IMR-90 (cell line): ENCODE measurements around the gene CAB39. TPM values are rescaled to one million over a fixed set of nuclear protein-coding genes. Genes with fewer than 3 reads are reported as not detected.

ENCODE experiments used
- ATAC-seq: fragments of 200-7000 bp; cut with Tn5 transposase; 2 replicates; pipeline ENCODE4 v1.9.1; 2020; ENCODE audit warnings: low read depth, mild to moderate bottlenecking, moderate library complexity
- BruUV-seq: library from RNA; stranded (reverse); fragments of 400-500 nt; replicated peaks from 2 replicates; lab custom pipeline; 2021; lab: Mats Ljungman, UMichigan
- CTCF ChIA-PET: fragments of 300-600 bp; formaldehyde crosslinking; extraction: SDS; loops from one replicate; lab custom pipeline; 2021; ENCODE audit warnings: antibody characterized with exemption; lab: Yijun Ruan, JAX
- POLR2A ChIA-PET: fragments of 300-600 bp; sonication (Branson Sonifier 250); formaldehyde crosslinking; loops from one replicate; lab custom pipeline; 2022; ENCODE audit warnings: antibody characterized with exemption; ENCODE audit not compliant: unreplicated experiment; lab: Charles Lee
- DNase-seq: peaks from one replicate; pipeline ENCODE4 v3.0.0; 2013
- H2AFZ ChIP-seq: replicated peaks from 2 replicates; pipeline ENCODE3; 2013; ENCODE audit warnings: low read length, mild to moderate bottlenecking; ENCODE audit not compliant: poor library complexity
- H2AK5ac ChIP-seq: 2 replicates; pipeline ENCODE4 v1.6.1; 2013; ENCODE audit warnings: low read depth, low read length, inconsistent platforms
- H2AK9ac ChIP-seq: replicated peaks from 2 replicates; pipeline ENCODE3; 2013; ENCODE audit warnings: mild to moderate bottlenecking, low read depth, low read length, moderate library complexity; ENCODE audit not compliant: poor library complexity
- H2BK120ac ChIP-seq: 2 replicates; pipeline ENCODE4 v1.6.1; 2013; ENCODE audit warnings: low read depth, low read length, inconsistent platforms
- H2BK15ac ChIP-seq: 3 replicates; pipeline ENCODE4 v1.6.1; 2013; ENCODE audit warnings: low read depth, low read length, inconsistent platforms
- H2BK20ac ChIP-seq: 2 replicates; pipeline ENCODE4 v1.6.1; 2013; ENCODE audit warnings: low read depth, mild to moderate bottlenecking, inconsistent platforms, low read length, moderate library complexity
- H2BK5ac ChIP-seq: 2 replicates; pipeline ENCODE4 v1.6.1; 2013; ENCODE audit warnings: mild to moderate bottlenecking, low read depth, low read length, inconsistent platforms; ENCODE audit not compliant: poor library complexity, severe bottlenecking
- H3K14ac ChIP-seq: replicated peaks from 2 replicates; pipeline ENCODE4 v1.6.1; 2013; ENCODE audit warnings: low read depth, low read length, inconsistent platforms
- H3K18ac ChIP-seq: 2 replicates; pipeline ENCODE4 v1.6.1; 2013; ENCODE audit warnings: low read depth, low read length, control low read depth
- H3K23ac ChIP-seq: 2 replicates; pipeline ENCODE4 v1.6.1; 2013; ENCODE audit warnings: low read depth, low read length, inconsistent platforms
- H3K27ac ChIP-seq: 2 replicates; pipeline ENCODE4 v1.5.1; 2013; ENCODE audit warnings: mild to moderate bottlenecking, control low read depth, low read length; ENCODE audit not compliant: insufficient read depth
- H3K27me3 ChIP-seq: 2 replicates; pipeline ENCODE4 v1.6.1; 2013; ENCODE audit warnings: low read length; ENCODE audit not compliant: control insufficient read depth, insufficient read depth
- H3K36me3 ChIP-seq: 2 replicates; pipeline ENCODE4 v1.6.1; 2013; ENCODE audit warnings: low read length, mixed read lengths; ENCODE audit not compliant: control insufficient read depth, insufficient read depth
- H3K4ac ChIP-seq: 2 replicates; pipeline ENCODE4 v1.6.1; 2013; ENCODE audit warnings: low read depth, low read length, inconsistent platforms
- H3K4me1 ChIP-seq: 2 replicates; pipeline ENCODE4 v1.6.1; 2013; ENCODE audit warnings: low read length, mixed read lengths; ENCODE audit not compliant: control insufficient read depth, insufficient read depth
- H3K4me2 ChIP-seq: 2 replicates; pipeline ENCODE4 v1.6.1; 2013; ENCODE audit warnings: low read depth, mild to moderate bottlenecking, control low read depth, low read length, moderate library complexity
- H3K4me3 ChIP-seq: 2 replicates; pipeline ENCODE4 v1.5.1; 2013; ENCODE audit warnings: low read depth, mild to moderate bottlenecking, control low read depth, low read length, moderate library complexity; ENCODE audit not compliant: insufficient read depth
- H3K56ac ChIP-seq: 2 replicates; pipeline ENCODE4 v1.6.1; 2013; ENCODE audit warnings: low read length, inconsistent platforms; ENCODE audit not compliant: insufficient read depth; ENCODE audit errors: extremely low read depth
- H3K79me1 ChIP-seq, 2 experiments: 2 replicates each; pipeline ENCODE4 v1.6.1; 2013; ENCODE audit warnings: low read length in 2 of 2, inconsistent platforms in 1 of 2, low read depth in 1 of 2
- H3K9ac ChIP-seq: 2 replicates; pipeline ENCODE4 v1.6.1; 2013; ENCODE audit warnings: low read depth, low read length, control low read depth
- H3K9me1 ChIP-seq: 2 replicates; pipeline ENCODE4 v1.6.1; 2013; ENCODE audit warnings: low read length, inconsistent platforms; ENCODE audit not compliant: insufficient read depth
- H3K9me3 ChIP-seq: 2 replicates; pipeline ENCODE4 v1.6.1; 2013; ENCODE audit warnings: low read length; ENCODE audit not compliant: control insufficient read depth, insufficient read depth
- H4K20me1 ChIP-seq: 2 replicates; pipeline ENCODE4 v1.6.1; 2013; ENCODE audit warnings: low read length, inconsistent platforms; ENCODE audit not compliant: insufficient read depth
- H4K5ac ChIP-seq: 2 replicates; pipeline ENCODE4 v1.6.1; 2013; ENCODE audit warnings: mild to moderate bottlenecking, low read depth, low read length, control low read depth
- H4K8ac ChIP-seq, 2 experiments: 2 replicates each; pipeline ENCODE4 v1.6.1; 2013; ENCODE audit warnings: low read depth in 2 of 2, low read length in 2 of 2, control low read depth in 1 of 2, inconsistent platforms in 1 of 2
- H4K91ac ChIP-seq: 2 replicates; pipeline ENCODE4 v1.6.1; 2013; ENCODE audit warnings: low read depth, low read length, inconsistent platforms; ENCODE audit not compliant: insufficient read depth
- CEBPB ChIP-seq: IDR thresholded peaks from 2 replicates; pipeline ENCODE4 v1.6.1; 2012; ENCODE audit warnings: low read depth, low read length, improper control_type of control experiment
- MAFK ChIP-seq: IDR thresholded peaks from 2 replicates; pipeline ENCODE4 v1.6.1; 2012; ENCODE audit warnings: low read depth, low read length, improper control_type of control experiment
- NFE2L2 ChIP-seq: fragments of 150-350 bp; IDR thresholded peaks from 2 replicates; pipeline ENCODE4 v1.6.1; 2016; ENCODE audit warnings: low read depth, mild to moderate bottlenecking, low read length
- WGBS, 2 experiments: methylation state at CpG; one replicate each; pipeline versions ENCODE4 v1.1.5 to v1.1.7; 2013; ENCODE audit warnings: missing lambda C conversion rate in 2 of 2; ENCODE audit not compliant: insufficient read length in 1 of 2; ENCODE audit errors: extremely low coverage in 2 of 2; 5-methylcytosine and 5-hydroxymethylcytosine counted together
- dilution Hi-C: fragments of 300-500 bp; cut with HindIII; formaldehyde crosslinking; loops from one replicate; pipeline ENCODE4 v1.14.3; 2018; ENCODE audit warnings: low sequenced_read_pairs; ENCODE audit not compliant: unreplicated experiment
- in situ Hi-C: fragments of 300-500 bp; cut with MboI; formaldehyde crosslinking; loops from 3 replicates; pipeline ENCODE4 v1.14.3; 2019; ENCODE audit warnings: low sequenced_read_pairs, inconsistent platforms, mixed read lengths
- intact Hi-C: fragments of 100-400 bp; cut with micrococcal nuclease; formaldehyde crosslinking; loops from 2 replicates; pipeline ENCODE4 v1.10.0; 2022
- polyA plus RNA-seq, 3 experiments: library from polyadenylated mRNA; depleted of rRNA; stranded (reverse); fragments of >200 nt; gene quantifications; 2 replicates each; pipeline ENCODE4 v1.2.3, GENCODE V29; 2012; ENCODE audit warnings: low replicate concordance in 1 of 3
- total RNA-seq: library from RNA; depleted of rRNA; stranded (reverse); fragments of >200 nt; gene quantifications from 2 replicates; pipeline ENCODE4 v1.2.3, GENCODE V29; 2012

CAB39 gene
- total and polyA plus RNA-seq, 2 of the 4 experiments (the other 2 are of a cell fraction): 38.2 to 71.7 TPM

DNA sequence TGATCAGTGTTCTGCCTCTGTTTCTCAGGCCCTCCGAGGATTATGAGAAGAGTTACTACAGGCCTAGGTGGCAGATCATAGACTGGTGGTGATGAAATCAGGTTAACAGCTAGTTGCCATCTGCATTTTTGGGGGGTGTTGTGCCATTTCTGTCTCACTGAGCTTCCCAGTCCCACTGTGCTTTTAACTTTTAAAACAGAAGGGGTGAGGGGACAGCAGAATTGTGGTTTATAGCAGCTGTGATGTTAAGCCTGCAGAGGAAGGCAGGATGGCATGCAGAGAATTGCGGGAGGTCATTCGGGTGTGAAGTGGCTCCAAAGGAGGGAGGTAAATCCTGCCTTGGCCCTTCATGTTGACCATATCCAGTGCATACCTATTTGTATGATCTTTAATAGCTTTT, 5.0 kb downstream of the CAB39 start:
- H3K9ac ChIP-seq: no peak overlapping the region
- H2BK15ac ChIP-seq: no peak overlapping the region
- no peak overlapping the region for H2AK9ac ChIP-seq
- H3K14ac ChIP-seq: peak overlapping the region; percentile 48
- H4K91ac ChIP-seq: no peak overlapping the region
- H2AK5ac ChIP-seq: no peak overlapping the region
- H2BK20ac ChIP-seq: no peak overlapping the region
- in situ Hi-C loops (loop anchor here (5.0 kb wide), 1 partner anchor 90 kb away; no protein-coding TSS in a partner anchor), dilution Hi-C loops (no loop called here), intact Hi-C loops (loop anchor here (5.0 kb wide), 1 partner anchor 40 kb away; no protein-coding TSS in a partner anchor)
- no peak overlapping the region for H4K5ac ChIP-seq
- 0 out of 4 replicates have a peak overlapping the region, but pooled peaks of 1 of the 2 experiments have one; percentile 14 for H4K8ac ChIP-seq
- no peak overlapping the region for H3K27ac ChIP-seq
- no peak overlapping the region for H3K4me3 ChIP-seq
- WGBS, 2 experiments: 83% methylated on average over 1 of the region's 3 CpGs; no CpG with 5 or more reads in 1 of the 2 experiments
- H2BK120ac ChIP-seq: no peak overlapping the region
- no peak overlapping the region for H3K18ac ChIP-seq
- peaks cover 4% of the 10 kb centered on the region for H3K36me3 ChIP-seq
- ATAC-seq (no peak), DNase-seq (no peak)
- peaks cover 0 to 45% of the 10 kb centered on the region in 2 experiments; a peak in 2 of 4 replicates for H3K79me1 ChIP-seq
- H2AFZ ChIP-seq: no peak overlapping the region
- peak overlapping the region; percentile 85 for H3K23ac ChIP-seq
- no peak overlapping the region for H3K56ac ChIP-seq
- 0 out of 2 replicates have a peak, but pooled peaks have one; percentile 1 for TF ChIP-seq CEBPB
- no peak for TF ChIP-seq NFE2L2
- no peak for TF ChIP-seq MAFK
- peak overlapping the region; percentile 36 for H2BK5ac ChIP-seq
- H4K20me1 ChIP-seq: peaks cover 83% of the 10 kb centered on the region
- ChIA-PET CTCF (no interaction called here), POLR2A (no interaction called here)
- H3K4me1 ChIP-seq: peaks cover 24% of the 10 kb centered on the region
- H3K9me3 ChIP-seq: no peaks in the 10 kb centered on the region
- peaks cover 17% of the 10 kb centered on the region for H3K9me1 ChIP-seq
- H3K27me3 ChIP-seq: no peaks in the 10 kb centered on the region
- peak overlapping the region; percentile 45; the same call in 1 of the 2 replicates for H3K4ac ChIP-seq
- peak overlapping the region; percentile 73 for H3K4me2 ChIP-seq
- no TSS peak for BruUV-seq
